WTC11 (cell line): Measurements from ENCODE around the gene ELP5. TPM values are rescaled to one million over a fixed set of nuclear protein-coding genes. Genes with fewer than 3 reads are reported as not detected.

Source experiments
- ATAC-seq: fragments of 200-7000 bp; cut with Tn5 transposase; 2 replicates; pipeline ENCODE4 v1.10.0; 2021; ENCODE audit warnings: mild to moderate bottlenecking, moderate library complexity
- CTCF ChIA-PET: fragments of 300-600 bp; sonication (Branson Sonifier 250); formaldehyde crosslinking; loops from one replicate; lab custom pipeline; 2021; ENCODE audit warnings: antibody characterized with exemption; lab: Charles Lee
- POLR2A ChIA-PET: fragments of 350-600 bp; sonication (Branson Sonifier 250); formaldehyde crosslinking; loops from one replicate; lab custom pipeline; 2021; ENCODE audit warnings: antibody characterized with exemption; lab: Charles Lee
- DNase-seq: peaks from one replicate; pipeline ENCODE4 v3.0.0; 2021; ENCODE audit warnings: low spot score
- H3K27ac Mint-ChIP-seq: 2 replicates; pipeline ENCODE4 v1.8.0; 2021; ENCODE audit warnings: mixed read lengths
- H3K27me3 Mint-ChIP-seq: 2 replicates; pipeline ENCODE4 v1.8.0; 2021; ENCODE audit warnings: low read depth, mild to moderate bottlenecking, moderate library complexity, mixed read lengths
- H3K36me3 Mint-ChIP-seq: 2 replicates; pipeline ENCODE4 v1.8.0; 2021; ENCODE audit warnings: mixed read lengths
- H3K4me1 Mint-ChIP-seq: 2 replicates; pipeline ENCODE4 v1.8.0; 2022; ENCODE audit warnings: mixed read lengths
- H3K4me3 Mint-ChIP-seq: 2 replicates; pipeline ENCODE4 v1.8.0; 2021; ENCODE audit warnings: mild to moderate bottlenecking, moderate library complexity, mixed read lengths
- H3K9me3 Mint-ChIP-seq: 2 replicates; pipeline ENCODE4 v1.8.0; 2021; ENCODE audit warnings: mixed read lengths
- CREM ChIP-seq: sonication (generic); formaldehyde crosslinking; IDR thresholded peaks from 2 replicates; pipeline ENCODE4 v1.8.1; 2022; ENCODE audit warnings: mild to moderate bottlenecking, missing genetic modification reagents, moderate library complexity
- EMX1 ChIP-seq: fragments of 250-450 bp; sonication (Bioruptor Pico); IDR thresholded peaks from 2 replicates; pipeline ENCODE4 v1.8.0; 2021; ENCODE audit warnings: mild to moderate bottlenecking
- GABPB1 ChIP-seq: sonication (generic); formaldehyde crosslinking; IDR thresholded peaks from 2 replicates; pipeline ENCODE4 v1.8.1; 2023; ENCODE audit warnings: mild to moderate bottlenecking, missing genetic modification reagents
- GTF2I ChIP-seq: fragments of 250-450 bp; sonication (Bioruptor Pico); conservative IDR thresholded peaks from 2 replicates; pipeline ENCODE4 v1.4.0; 2021; ENCODE audit warnings: mild to moderate bottlenecking
- NR3C1 ChIP-seq: sonication (generic); formaldehyde crosslinking; conservative IDR thresholded peaks from 2 replicates; pipeline ENCODE4 v1.8.1; 2023; ENCODE audit warnings: low read depth, mild to moderate bottlenecking, missing genetic modification reagents
- OVOL2 ChIP-seq: fragments of 250-450 bp; sonication (Bioruptor Pico); IDR thresholded peaks from 2 replicates; pipeline ENCODE4 v1.9.0; 2021; ENCODE audit warnings: mild to moderate bottlenecking, borderline replicate concordance
- PRDM15 ChIP-seq: sonication (generic); formaldehyde crosslinking; IDR thresholded peaks from 2 replicates; pipeline ENCODE4 v1.8.0; 2022; ENCODE audit warnings: missing genetic modification reagents
- PRRX2 ChIP-seq: fragments of 250-450 bp; sonication (Bioruptor Pico); IDR thresholded peaks from 2 replicates; pipeline ENCODE4 v1.8.0; 2021; ENCODE audit warnings: mild to moderate bottlenecking
- RELA ChIP-seq: sonication (generic); formaldehyde crosslinking; IDR thresholded peaks from 2 replicates; pipeline ENCODE4 v1.8.1; 2022; ENCODE audit warnings: missing genetic modification reagents, mild to moderate bottlenecking, borderline replicate concordance
- USF2 ChIP-seq: sonication (generic); formaldehyde crosslinking; IDR thresholded peaks from 2 replicates; pipeline ENCODE4 v1.8.1; 2023; ENCODE audit warnings: mild to moderate bottlenecking, missing genetic modification reagents, moderate library complexity
- ZNF423 ChIP-seq: fragments of 250-450 bp; sonication (Bioruptor Pico); IDR thresholded peaks from 2 replicates; pipeline ENCODE4 v2.1.2; 2022; ENCODE audit warnings: mild to moderate bottlenecking, moderate library complexity
- ZNF512 ChIP-seq: sonication (generic); formaldehyde crosslinking; IDR thresholded peaks from 2 replicates; pipeline ENCODE4 v1.8.1; 2022; ENCODE audit warnings: missing genetic modification reagents, borderline replicate concordance
- ZNF532 ChIP-seq: fragments of 250-450 bp; sonication (Bioruptor Pico); IDR thresholded peaks from 2 replicates; pipeline ENCODE4 v1.9.0; 2021; ENCODE audit warnings: mild to moderate bottlenecking, borderline replicate concordance
- ZNF671 ChIP-seq: fragments of 250-450 bp; sonication (Bioruptor Pico); IDR thresholded peaks from 2 replicates; pipeline ENCODE4 v1.8.0; 2021; ENCODE audit warnings: mild to moderate bottlenecking
- total RNA-seq: library from RNA; stranded (reverse); gene quantifications from 3 replicates; pipeline ENCODE4 v1.2.3, GENCODE V29; 2021
- TF ChIP-seq, protein P1 (sequence below): sonication (generic); formaldehyde crosslinking; IDR thresholded peaks from 2 replicates; pipeline ENCODE4 v1.8.0; 2023; ENCODE audit warnings: mild to moderate bottlenecking, missing genetic modification reagents
- TF ChIP-seq, protein P2 (sequence below): sonication (generic); formaldehyde crosslinking; IDR thresholded peaks from 2 replicates; pipeline ENCODE4 v1.8.0; 2022; ENCODE audit warnings: mild to moderate bottlenecking, missing genetic modification reagents
- TF ChIP-seq, protein P3 (sequence below): fragments of 250-450 bp; sonication (Bioruptor Pico); IDR thresholded peaks from 2 replicates; pipeline ENCODE4 v1.8.0; 2021; ENCODE audit warnings: mild to moderate bottlenecking

ELP5 gene
- total RNA-seq, 1 experiment from 2014 or later: 101 TPM

GRCh38 chr17:7261379-7262191 is 9.6 kb downstream of the ELP5 start (continued):
- TF ChIP-seq ZNF532 (CRISPR knock-in tag) (no peak), PRRX2 (CRISPR knock-in tag) (no peak)
- TF ChIP-seq, protein P1, sequence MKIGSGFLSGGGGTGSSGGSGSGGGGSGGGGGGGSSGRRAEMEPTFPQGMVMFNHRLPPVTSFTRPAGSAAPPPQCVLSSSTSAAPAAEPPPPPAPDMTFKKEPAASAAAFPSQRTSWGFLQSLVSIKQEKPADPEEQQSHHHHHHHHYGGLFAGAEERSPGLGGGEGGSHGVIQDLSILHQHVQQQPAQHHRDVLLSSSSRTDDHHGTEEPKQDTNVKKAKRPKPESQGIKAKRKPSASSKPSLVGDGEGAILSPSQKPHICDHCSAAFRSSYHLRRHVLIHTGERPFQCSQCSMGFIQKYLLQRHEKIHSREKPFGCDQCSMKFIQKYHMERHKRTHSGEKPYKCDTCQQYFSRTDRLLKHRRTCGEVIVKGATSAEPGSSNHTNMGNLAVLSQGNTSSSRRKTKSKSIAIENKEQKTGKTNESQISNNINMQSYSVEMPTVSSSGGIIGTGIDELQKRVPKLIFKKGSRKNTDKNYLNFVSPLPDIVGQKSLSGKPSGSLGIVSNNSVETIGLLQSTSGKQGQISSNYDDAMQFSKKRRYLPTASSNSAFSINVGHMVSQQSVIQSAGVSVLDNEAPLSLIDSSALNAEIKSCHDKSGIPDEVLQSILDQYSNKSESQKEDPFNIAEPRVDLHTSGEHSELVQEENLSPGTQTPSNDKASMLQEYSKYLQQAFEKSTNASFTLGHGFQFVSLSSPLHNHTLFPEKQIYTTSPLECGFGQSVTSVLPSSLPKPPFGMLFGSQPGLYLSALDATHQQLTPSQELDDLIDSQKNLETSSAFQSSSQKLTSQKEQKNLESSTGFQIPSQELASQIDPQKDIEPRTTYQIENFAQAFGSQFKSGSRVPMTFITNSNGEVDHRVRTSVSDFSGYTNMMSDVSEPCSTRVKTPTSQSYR (CRISPR knock-in tag): no peak

- Mint-ChIP-seq H3K4me1 (peaks cover 26% of the 10 kb centered on the region), H3K4me3 (peak within 1 kb of the TSS; percentile 98), H3K27me3 (no peaks in the 10 kb centered on the region), H3K36me3 (peaks cover 5% of the 10 kb centered on the region), H3K9me3 (no peaks in the 10 kb centered on the region), H3K27ac (peak within 1 kb of the TSS; percentile 100)
- DNase-seq (peak; percentile 96), ATAC-seq (peak; percentile 66)
- POLR2A ChIA-PET: interaction anchor here (1.0 kb wide), 4 partner anchors 11 to 24 kb away, joined by 4 to 6 read pairs (median 6); partner anchors contain the start of genes CTDNEP1 and GABARAP
- CTCF ChIA-PET: interaction anchor here (1.1 to 1.4 kb wide), 3 partner anchors 13 to 48 kb away, joined by 3 to 4 read pairs (median 3); no protein-coding TSS in a partner anchor
- TF ChIP-seq ZNF423 (CRISPR knock-in tag) (no peak), USF2 (peak; percentile 38), ZNF512 (CRISPR knock-in tag) (no peak), GTF2I (CRISPR knock-in tag) (no peak), GABPB1 (CRISPR knock-in tag) (no peak), ZNF671 (CRISPR knock-in tag) (no peak), CREM (CRISPR knock-in tag) (peak; percentile 71; the same call in 1 of the 2 replicates), RELA (CRISPR knock-in tag) (no peak), EMX1 (CRISPR knock-in tag) (0 out of 2 replicates have a peak, but pooled peaks have one; percentile 55), OVOL2 (CRISPR knock-in tag) (no peak), NR3C1 (CRISPR knock-in tag) (no peak), PRDM15 (peak; percentile 66)
- TF ChIP-seq, protein P2, sequence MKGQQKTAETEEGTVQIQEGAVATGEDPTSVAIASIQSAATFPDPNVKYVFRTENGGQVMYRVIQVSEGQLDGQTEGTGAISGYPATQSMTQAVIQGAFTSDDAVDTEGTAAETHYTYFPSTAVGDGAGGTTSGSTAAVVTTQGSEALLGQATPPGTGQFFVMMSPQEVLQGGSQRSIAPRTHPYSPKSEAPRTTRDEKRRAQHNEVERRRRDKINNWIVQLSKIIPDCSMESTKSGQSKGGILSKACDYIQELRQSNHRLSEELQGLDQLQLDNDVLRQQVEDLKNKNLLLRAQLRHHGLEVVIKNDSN (CRISPR knock-in tag): peak; percentile 31; the same call in 1 of the 2 replicates
- TF ChIP-seq, protein P3, sequence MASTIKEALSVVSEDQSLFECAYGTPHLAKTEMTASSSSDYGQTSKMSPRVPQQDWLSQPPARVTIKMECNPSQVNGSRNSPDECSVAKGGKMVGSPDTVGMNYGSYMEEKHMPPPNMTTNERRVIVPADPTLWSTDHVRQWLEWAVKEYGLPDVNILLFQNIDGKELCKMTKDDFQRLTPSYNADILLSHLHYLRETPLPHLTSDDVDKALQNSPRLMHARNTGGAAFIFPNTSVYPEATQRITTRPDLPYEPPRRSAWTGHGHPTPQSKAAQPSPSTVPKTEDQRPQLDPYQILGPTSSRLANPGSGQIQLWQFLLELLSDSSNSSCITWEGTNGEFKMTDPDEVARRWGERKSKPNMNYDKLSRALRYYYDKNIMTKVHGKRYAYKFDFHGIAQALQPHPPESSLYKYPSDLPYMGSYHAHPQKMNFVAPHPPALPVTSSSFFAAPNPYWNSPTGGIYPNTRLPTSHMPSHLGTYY: no peak
Observed at GRCh38 chr17:7262192-7262934, 10.3 kb downstream of the ELP5 start, which contains the start of gene CLDN7. Gene CLDN7, minus strand, starts transcription at chr17:7262478. Its CDS starts 435 bp downstream, at chr17:7262043.
